Loucy (cell line): ENCODE results near the gene USP5.
"Not testable (repeated sequence)": the region's sequence is repeated elsewhere in the genome, so short reads cannot be mapped to it uniquely, and the experiment has no call there.

Experiments used
- H2AFZ ChIP-seq: fragments of 200-600 bp; sonication (generic); 2 replicates; pipeline ENCODE4 v1.6.0; 2016; ENCODE audit warnings: antibody characterized with exemption, mild to moderate bottlenecking, low read length, moderate library complexity
- H3F3A ChIP-seq: fragments of 200-600 bp; 2 replicates; pipeline ENCODE4 v1.6.0; 2016; ENCODE audit warnings: antibody characterized with exemption, low read depth, mild to moderate bottlenecking
- H3K27me3 ChIP-seq: fragments of 200-600 bp; sonication (generic); 2 replicates; pipeline ENCODE4 v1.6.1; 2014; ENCODE audit warnings: low read length, mild to moderate bottlenecking; ENCODE audit not compliant: insufficient read depth, poor library complexity, severe bottlenecking
- H3K36me3 ChIP-seq: fragments of 200-600 bp; sonication (generic); 2 replicates; pipeline ENCODE4 v1.6.1; 2016; ENCODE audit warnings: low read length; ENCODE audit not compliant: insufficient read depth
- H3K4me1 ChIP-seq: fragments of 200-600 bp; sonication (generic); 2 replicates; pipeline ENCODE4 v1.5.1; 2014; ENCODE audit warnings: low read length, mild to moderate bottlenecking; ENCODE audit not compliant: insufficient read depth, poor library complexity, severe bottlenecking
- H3K4me2 ChIP-seq: fragments of 200-600 bp; sonication (generic); 2 replicates; pipeline ENCODE4 v1.6.0; 2014; ENCODE audit warnings: antibody characterized with exemption, low read length, low read depth, mild to moderate bottlenecking; ENCODE audit not compliant: poor library complexity, severe bottlenecking
- H3K4me3 ChIP-seq: fragments of 200-600 bp; sonication (generic); 2 replicates; pipeline ENCODE4 v1.5.1; 2014; ENCODE audit warnings: low read length, mild to moderate bottlenecking, mixed read lengths; ENCODE audit not compliant: poor library complexity, severe bottlenecking
- H3K79me2 ChIP-seq: fragments of 200-600 bp; sonication (generic); 2 replicates; pipeline ENCODE4 v1.6.1; 2014; ENCODE audit warnings: low read length; ENCODE audit not compliant: insufficient read depth
- H3K9ac ChIP-seq: fragments of 200-600 bp; sonication (generic); 2 replicates; pipeline ENCODE4 v1.6.0; 2014; ENCODE audit warnings: mild to moderate bottlenecking, low read depth, low read length, moderate library complexity; ENCODE audit not compliant: poor library complexity, severe bottlenecking
- H3K9me2 ChIP-seq: fragments of 200-600 bp; sonication (generic); replicated peaks from 2 replicates; pipeline ENCODE4 v1.6.1; 2016; ENCODE audit warnings: low read depth, low read length, mixed read lengths
- H3K9me3 ChIP-seq: fragments of 200-600 bp; sonication (generic); 2 replicates; pipeline ENCODE4 v1.6.1; 2014; ENCODE audit warnings: mild to moderate bottlenecking, antibody characterized with exemption, low read length, low read depth; ENCODE audit not compliant: insufficient read depth
- H4K20me1 ChIP-seq: fragments of 200-600 bp; sonication (generic); 2 replicates; pipeline ENCODE4 v1.6.0; 2014; ENCODE audit warnings: antibody characterized with exemption, low read length, mild to moderate bottlenecking; ENCODE audit not compliant: insufficient read depth, poor library complexity, severe bottlenecking
- EZH2phosphoT487 ChIP-seq: fragments of 200-600 bp; IDR thresholded peaks from 2 replicates; pipeline ENCODE4 v1.6.1; 2018; ENCODE audit warnings: antibody characterized with exemption, mild to moderate bottlenecking, moderate library complexity, borderline replicate concordance
- TF ChIP-seq, protein P1 (sequence below): fragments of 200-600 bp; sonication (generic); conservative IDR thresholded peaks from 2 replicates; pipeline ENCODE4 v1.5.1; 2014; ENCODE audit warnings: mild to moderate bottlenecking, antibody characterized with exemption, low read length

The USP5 gene

DNA sequence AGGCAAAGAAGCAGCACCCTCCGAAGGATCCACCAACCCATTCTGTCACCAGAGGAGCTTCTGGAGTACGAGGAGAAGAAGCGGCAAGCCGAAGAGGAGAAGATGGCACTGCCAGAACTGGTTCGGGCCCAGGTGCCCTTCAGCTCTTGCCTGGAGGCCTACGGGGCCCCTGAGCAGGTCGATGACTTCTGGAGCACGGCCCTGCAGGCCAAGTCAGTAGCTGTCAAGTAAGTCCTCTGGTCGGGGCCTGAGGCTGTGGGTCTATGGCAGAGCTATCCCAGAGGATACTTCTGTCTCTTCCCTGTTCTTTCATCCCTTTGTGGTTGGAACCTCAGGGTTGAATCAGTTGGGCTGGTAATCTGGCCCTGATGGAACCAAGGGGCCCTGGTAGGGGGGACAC lies 9.4 kb downstream of the USP5 start:
- no peaks in the 10 kb centered on the region for H3K79me2 ChIP-seq
- H3K4me1 ChIP-seq: no peaks in the 10 kb centered on the region
- H3K27me3 ChIP-seq: no peaks in the 10 kb centered on the region
- H4K20me1 ChIP-seq: no peaks in the 10 kb centered on the region
- no peak for TF ChIP-seq EZH2phosphoT487
- TF ChIP-seq, protein P1, sequence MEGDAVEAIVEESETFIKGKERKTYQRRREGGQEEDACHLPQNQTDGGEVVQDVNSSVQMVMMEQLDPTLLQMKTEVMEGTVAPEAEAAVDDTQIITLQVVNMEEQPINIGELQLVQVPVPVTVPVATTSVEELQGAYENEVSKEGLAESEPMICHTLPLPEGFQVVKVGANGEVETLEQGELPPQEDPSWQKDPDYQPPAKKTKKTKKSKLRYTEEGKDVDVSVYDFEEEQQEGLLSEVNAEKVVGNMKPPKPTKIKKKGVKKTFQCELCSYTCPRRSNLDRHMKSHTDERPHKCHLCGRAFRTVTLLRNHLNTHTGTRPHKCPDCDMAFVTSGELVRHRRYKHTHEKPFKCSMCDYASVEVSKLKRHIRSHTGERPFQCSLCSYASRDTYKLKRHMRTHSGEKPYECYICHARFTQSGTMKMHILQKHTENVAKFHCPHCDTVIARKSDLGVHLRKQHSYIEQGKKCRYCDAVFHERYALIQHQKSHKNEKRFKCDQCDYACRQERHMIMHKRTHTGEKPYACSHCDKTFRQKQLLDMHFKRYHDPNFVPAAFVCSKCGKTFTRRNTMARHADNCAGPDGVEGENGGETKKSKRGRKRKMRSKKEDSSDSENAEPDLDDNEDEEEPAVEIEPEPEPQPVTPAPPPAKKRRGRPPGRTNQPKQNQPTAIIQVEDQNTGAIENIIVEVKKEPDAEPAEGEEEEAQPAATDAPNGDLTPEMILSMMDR: no peak
- no peaks in the 10 kb centered on the region for H3F3A ChIP-seq
- H3K4me2 ChIP-seq: no peak overlapping the region
- peaks cover 92% of the 10 kb centered on the region for H3K36me3 ChIP-seq
- no peak overlapping the region for H3K4me3 ChIP-seq
- no peaks in the 10 kb centered on the region for H3K9me2 ChIP-seq
- no peak overlapping the region for H3K9ac ChIP-seq
- H2AFZ ChIP-seq: no peak overlapping the region
- no peaks in the 10 kb centered on the region for H3K9me3 ChIP-seq

DNA sequence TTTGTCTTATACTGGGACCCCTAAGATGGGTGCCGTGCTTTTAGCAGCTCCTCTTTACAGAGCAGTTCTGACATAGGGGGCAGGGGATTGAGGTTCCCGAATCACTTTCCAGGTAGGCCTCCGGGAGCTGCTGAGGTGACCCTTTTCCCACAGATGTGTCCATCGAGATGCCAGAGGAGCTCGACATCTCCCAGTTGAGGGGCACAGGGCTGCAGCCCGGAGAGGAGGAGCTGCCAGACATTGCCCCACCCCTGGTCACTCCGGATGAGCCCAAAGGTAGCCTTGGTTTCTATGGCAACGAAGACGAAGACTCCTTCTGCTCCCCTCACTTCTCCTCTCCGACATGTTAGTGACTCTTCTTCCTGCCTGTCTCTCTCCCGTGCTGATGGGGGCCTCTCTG lies 11.1 kb downstream of the USP5 start:
- peaks cover 13% of the 10 kb centered on the region for H3K79me2 ChIP-seq
- no peaks in the 10 kb centered on the region for H3K9me2 ChIP-seq
- TF ChIP-seq, protein P1: no peak
- TF ChIP-seq EZH2phosphoT487: no peak
- peaks cover 75% of the 10 kb centered on the region for H3K36me3 ChIP-seq
- H4K20me1 ChIP-seq: peaks cover 2% of the 10 kb centered on the region
- no peak overlapping the region for H3K9ac ChIP-seq
- H3K27me3 ChIP-seq: peaks cover 4% of the 10 kb centered on the region
- H3K9me3 ChIP-seq: no peaks in the 10 kb centered on the region
- peaks cover 7% of the 10 kb centered on the region for H3K4me1 ChIP-seq
- no peak overlapping the region for H3K4me2 ChIP-seq
- no peaks in the 10 kb centered on the region for H3F3A ChIP-seq
- no peak overlapping the region for H3K4me3 ChIP-seq
- H2AFZ ChIP-seq: no peak overlapping the region

DNA sequence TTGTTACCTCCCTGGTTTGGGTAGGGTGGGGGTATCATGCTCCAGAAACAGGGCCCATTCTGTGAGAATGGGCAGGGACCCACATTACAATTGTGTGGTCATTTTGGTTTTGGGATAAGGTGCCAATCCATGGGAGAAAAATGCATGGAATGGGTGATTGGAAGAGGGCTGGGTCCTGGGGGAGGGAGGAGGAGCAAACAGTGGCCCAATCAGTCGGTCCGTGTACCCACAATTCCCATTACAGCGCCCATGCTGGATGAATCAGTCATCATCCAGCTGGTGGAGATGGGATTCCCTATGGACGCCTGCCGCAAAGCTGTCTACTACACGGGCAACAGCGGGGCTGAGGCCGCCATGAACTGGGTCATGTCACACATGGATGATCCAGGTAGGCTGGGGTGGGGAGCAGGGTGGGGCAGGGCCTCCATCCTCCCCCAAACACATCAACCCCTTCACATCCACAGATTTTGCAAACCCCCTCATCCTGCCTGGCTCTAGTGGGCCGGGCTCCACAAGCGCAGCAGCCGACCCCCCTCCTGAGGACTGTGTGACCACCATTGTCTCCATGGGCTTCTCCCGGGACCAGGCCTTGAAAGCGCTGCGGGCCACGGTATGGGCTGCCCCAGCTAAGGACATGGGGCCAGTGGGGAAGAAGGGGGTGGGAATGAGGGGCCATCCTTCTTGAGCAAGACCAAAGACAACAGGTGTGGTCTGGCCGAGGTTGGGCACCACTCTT lies 11.8 kb downstream of the USP5 start:
- no peak overlapping the region for H3K9ac ChIP-seq
- no peaks in the 10 kb centered on the region for H3K9me3 ChIP-seq
- peaks cover 4% of the 10 kb centered on the region for H3K27me3 ChIP-seq
- no peak overlapping the region for H3K4me2 ChIP-seq
- no peak overlapping the region for H3K4me3 ChIP-seq
- H2AFZ ChIP-seq: no peak overlapping the region
- H4K20me1 ChIP-seq: peaks cover 9% of the 10 kb centered on the region
- peaks cover 20% of the 10 kb centered on the region for H3K79me2 ChIP-seq
- H3K4me1 ChIP-seq: peaks cover 7% of the 10 kb centered on the region
- H3F3A ChIP-seq: no peaks in the 10 kb centered on the region
- H3K36me3 ChIP-seq: peaks cover 68% of the 10 kb centered on the region
- H3K9me2 ChIP-seq: no peaks in the 10 kb centered on the region
- TF ChIP-seq, protein P1: no peak
- no peak for TF ChIP-seq EZH2phosphoT487

DNA sequence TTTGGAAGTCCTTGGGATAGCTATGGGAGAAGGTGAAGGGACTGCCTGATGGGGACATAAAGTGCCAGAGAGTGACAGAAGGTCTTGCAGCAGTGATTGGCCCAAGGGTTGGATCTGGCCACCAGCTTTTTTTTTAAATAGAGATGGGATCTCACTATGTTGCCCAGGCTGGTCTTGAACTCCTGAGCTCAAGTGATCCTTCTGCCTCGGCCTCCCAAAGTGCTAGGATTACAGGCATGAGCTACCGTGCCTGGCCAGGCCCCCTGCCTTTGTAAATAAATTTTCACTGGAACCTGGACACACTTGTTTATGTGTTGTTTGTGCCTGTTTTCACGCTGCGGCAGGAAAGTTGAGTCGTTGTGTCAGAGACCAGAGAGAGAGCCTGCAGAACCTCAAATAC lies 13.4 kb downstream of the USP5 start:
- peaks cover 15% of the 10 kb centered on the region for H3K4me1 ChIP-seq
- H3K4me2 ChIP-seq, H3K9ac ChIP-seq, H3K4me3 ChIP-seq, H3K27me3 ChIP-seq, H2AFZ ChIP-seq, H3K9me2 ChIP-seq, H3K9me3 ChIP-seq, H3F3A ChIP-seq: not testable (repeated sequence)
- H3K36me3 ChIP-seq: peaks cover 64% of the 10 kb centered on the region; the same call in 1 of the 2 replicates
- peaks cover 36% of the 10 kb centered on the region for H3K79me2 ChIP-seq
- peaks cover 23% of the 10 kb centered on the region for H4K20me1 ChIP-seq
